K562 (cell line): ENCODE data around the gene PPFIA3. TPM values are rescaled to one million over a fixed set of nuclear protein-coding genes. Genes with fewer than 3 reads are reported as not detected.
A peak's percentile ranks its signal among the peaks of the same experiment; 100 is the strongest.

Experiments used
- DPF2 ChIP-seq: fragments of 450-650 bp; IDR thresholded peaks from 2 replicates; pipeline ENCODE4 v1.6.1; 2016
- ELF1 ChIP-seq: fragments of 200-800 bp; sonication (Bioruptor generic); IDR thresholded peaks from 2 replicates; pipeline ENCODE4 v1.6.1; 2016; ENCODE audit warnings: missing genetic modification characterization, missing compliant biosample characterization
- HDAC1 ChIP-seq, 2 experiments: fragments of 450-650 bp; IDR thresholded peaks; 2 replicates each; pipeline ENCODE4 v1.6.1; 2016 to 2017; ENCODE audit warnings: inconsistent platforms in 1 of 2, mild to moderate bottlenecking in 1 of 2, moderate library complexity in 1 of 2
- HNRNPH1 ChIP-seq: fragments of 200-400 bp; formaldehyde crosslinking; optimal IDR thresholded peaks from 2 replicates; pipeline ENCODE3; 2017; ENCODE audit warnings: low read depth, mild to moderate bottlenecking, low read length, moderate library complexity
- KLF16 ChIP-seq: IDR thresholded peaks from 2 replicates; pipeline ENCODE4 v1.6.1; 2016; ENCODE audit warnings: antibody characterized with exemption
- L3MBTL2 ChIP-seq: fragments of 450-650 bp; IDR thresholded peaks from 2 replicates; pipeline ENCODE4 v1.6.1; 2016; ENCODE audit warnings: mild to moderate bottlenecking, moderate library complexity
- NR2C1 ChIP-seq, 2 experiments: fragments of 450-650 bp; IDR thresholded peaks; 2 replicates each; pipeline ENCODE4 v1.6.1; 2017; ENCODE audit warnings: mild to moderate bottlenecking in 2 of 2, antibody characterized with exemption in 1 of 2, inconsistent platforms in 1 of 2, missing compliant biosample characterization in 1 of 2, missing genetic modification characterization in 1 of 2
- PHF8 ChIP-seq: fragments of 200-600 bp; sonication (generic); IDR thresholded peaks from 2 replicates; pipeline ENCODE4 v1.6.1; 2012; ENCODE audit warnings: mixed run types, mild to moderate bottlenecking, inconsistent platforms, low read length, moderate library complexity, borderline replicate concordance
- POLR3G ChIP-seq: IDR thresholded peaks from 2 replicates; pipeline ENCODE4 v1.6.1; 2011; ENCODE audit not compliant: insufficient read length, insufficient replicate concordance; ENCODE audit errors: extremely low read depth
- XRCC5 ChIP-seq: fragments of 200-400 bp; formaldehyde crosslinking; IDR thresholded peaks from 2 replicates; pipeline ENCODE4 v1.6.1; 2017; ENCODE audit warnings: low read depth, mild to moderate bottlenecking, low read length
- YBX1 ChIP-seq: fragments of 450-650 bp; IDR thresholded peaks from 2 replicates; pipeline ENCODE4 v1.7.1; 2016; ENCODE audit warnings: mild to moderate bottlenecking
- YY1 ChIP-seq, 3 experiments: IDR thresholded peaks; 2 replicates each; pipeline ENCODE4 v1.6.1; 2011; ENCODE audit warnings: low read length in 2 of 3, mild to moderate bottlenecking in 2 of 3, moderate library complexity in 2 of 3, borderline replicate concordance in 1 of 3, control low read depth in 1 of 3, low read depth in 1 of 3; ENCODE audit not compliant: insufficient read depth in 3 of 3, insufficient replicate concordance in 2 of 3, control insufficient read depth in 1 of 3, insufficient read length in 1 of 3; ENCODE audit errors: extremely low read depth in 1 of 3
- ZNF561 ChIP-seq: fragments of 450-650 bp; formaldehyde crosslinking; conservative IDR thresholded peaks from 2 replicates; pipeline ENCODE4 v1.4.0; 2020; ENCODE audit warnings: mild to moderate bottlenecking, moderate library complexity
- ZSCAN29 ChIP-seq: fragments of 450-650 bp; IDR thresholded peaks from 2 replicates; pipeline ENCODE4 v1.6.1; 2017
- polyA plus RNA-seq, 8 experiments: library from polyadenylated mRNA; depleted of rRNA in 4 of 8; stranded (reverse) in 5 of 8; unstranded in 3 of 8; fragments of >200 nt; fragmentation: Nextera tagmentation in 2 of 8; fragmentation: Illumina TruSeq in 1 of 8; extraction: Ambion mirVana in 2 of 8; extraction: Trizol in 1 of 8; gene quantifications; 2 replicates each; pipeline versions ENCODE4 v1.2.1 to v1.2.3, GENCODE V29; 2011 to 2014; ENCODE audit warnings: inconsistent platforms in 1 of 8, missing spikeins in 1 of 8
- total RNA-seq, 7 experiments: library from RNA; depleted of rRNA in 6 of 7; stranded (reverse); fragments of >200 nt in 6 of 7; fragmentation: Illumina TruSeq in 2 of 7; extraction: Trizol in 2 of 7; gene quantifications; 2 replicates each; pipeline versions ENCODE4 v1.2.1 to v1.2.3, GENCODE V29; 2011 to 2021; ENCODE audit warnings: low replicate concordance in 1 of 7
- TF ChIP-seq, protein P1 (sequence below): fragments of 450-650 bp; IDR thresholded peaks from one replicate; pipeline ENCODE4 v1.6.1; 2018; ENCODE audit warnings: mild to moderate bottlenecking, moderate library complexity; ENCODE audit not compliant: partially characterized antibody
- TF ChIP-seq, protein P2 (sequence below): conservative IDR thresholded peaks from 2 replicates; pipeline ENCODE4 v1.6.1; 2011; ENCODE audit warnings: low read depth, mild to moderate bottlenecking, low read length; ENCODE audit not compliant: control insufficient read depth
- TF ChIP-seq, protein P3 (sequence below): IDR thresholded peaks from 2 replicates; pipeline ENCODE4 v1.6.1; 2011; ENCODE audit warnings: borderline replicate concordance, low read depth, mild to moderate bottlenecking, moderate library complexity, low read length; ENCODE audit not compliant: insufficient read depth, poor library complexity, severe bottlenecking
- TF ChIP-seq, protein P4 (sequence below): fragments of 250-450 bp; sonication (Bioruptor Pico); IDR thresholded peaks from 2 replicates; pipeline ENCODE4 v1.5.0; 2020; ENCODE audit warnings: mild to moderate bottlenecking
- TF ChIP-seq, protein P5 (sequence below): fragments of 250-450 bp; sonication (Bioruptor Pico); IDR thresholded peaks from 2 replicates; pipeline ENCODE4 v1.8.0; 2022; ENCODE audit warnings: moderate library complexity, mild to moderate bottlenecking, inconsistent platforms

The PPFIA3 gene
- total and polyA plus RNA-seq, 9 of the 15 experiments (the other 6 are each of a cell fraction or from before 2014, with no cell fraction given) = 0.10 to 53.0 (median 17.6) TPM

DNA sequence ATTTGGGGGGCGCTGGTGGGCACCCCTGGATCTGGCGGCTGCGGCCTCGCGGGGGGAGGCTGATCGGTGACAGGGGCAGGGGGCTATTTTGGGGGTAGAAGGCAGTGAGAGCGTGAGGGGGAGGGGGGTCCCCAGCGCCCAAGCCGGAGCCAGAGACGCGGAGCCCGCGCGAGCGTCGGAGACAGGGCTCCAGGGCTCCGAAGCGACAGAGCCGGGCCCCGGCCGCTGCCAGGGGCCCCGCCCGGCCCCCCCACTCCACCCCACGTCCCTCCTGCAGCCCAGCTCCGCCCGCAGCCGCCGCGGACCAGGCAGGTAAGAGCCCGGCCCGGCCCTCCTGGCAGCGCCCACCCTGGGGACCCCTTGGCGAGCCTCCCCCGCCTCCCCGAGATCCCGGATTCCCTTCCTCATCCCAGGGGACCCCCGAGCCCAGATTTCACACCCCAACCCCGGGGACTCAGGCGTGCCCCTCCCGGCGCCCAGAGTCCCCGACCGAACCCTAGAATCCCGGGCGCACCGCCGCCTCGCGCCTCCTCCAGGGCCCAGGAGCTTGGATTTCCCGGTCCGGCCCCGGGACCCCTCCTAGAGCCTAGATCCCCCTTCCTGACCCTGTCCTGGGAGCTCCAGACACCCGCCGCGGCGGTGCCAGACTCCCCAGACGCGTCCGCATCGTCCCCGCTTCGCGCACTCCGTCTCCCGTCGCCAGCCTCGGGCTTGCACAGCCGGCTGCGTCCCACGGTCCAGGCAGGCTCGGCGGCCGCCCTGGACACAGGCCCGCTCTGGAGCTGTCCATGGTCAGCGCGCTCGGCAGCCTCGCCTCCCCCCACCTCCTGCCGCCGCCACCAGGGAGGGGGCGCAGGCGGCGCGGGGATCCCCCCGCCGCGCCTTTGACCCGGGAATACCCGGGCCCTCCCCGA lies at the start of gene PPFIA3 (continued):
- TF ChIP-seq, protein P1, sequence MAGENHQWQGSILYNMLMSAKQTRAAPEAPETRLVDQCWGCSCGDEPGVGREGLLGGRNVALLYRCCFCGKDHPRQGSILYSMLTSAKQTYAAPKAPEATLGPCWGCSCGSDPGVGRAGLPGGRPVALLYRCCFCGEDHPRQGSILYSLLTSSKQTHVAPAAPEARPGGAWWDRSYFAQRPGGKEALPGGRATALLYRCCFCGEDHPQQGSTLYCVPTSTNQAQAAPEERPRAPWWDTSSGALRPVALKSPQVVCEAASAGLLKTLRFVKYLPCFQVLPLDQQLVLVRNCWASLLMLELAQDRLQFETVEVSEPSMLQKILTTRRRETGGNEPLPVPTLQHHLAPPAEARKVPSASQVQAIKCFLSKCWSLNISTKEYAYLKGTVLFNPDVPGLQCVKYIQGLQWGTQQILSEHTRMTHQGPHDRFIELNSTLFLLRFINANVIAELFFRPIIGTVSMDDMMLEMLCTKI = no peak
- TF ChIP-seq HNRNPH1 (no peak), KLF16 (no peak), L3MBTL2 (peak; percentile 83), HDAC1 (IDR thresholded peaks at IDR 0.05) (peak in 1 of 2 experiments; percentile 87; a peak in 2 of 4 replicates), ZNF561 (no peak), POLR3G (no peak), NR2C1 (IDR thresholded peaks at IDR 0.05) (no peak), NR2C1 (tag; IDR thresholded peaks at IDR 0.05) (no peak), ELF1 (no peak), PHF8 (peak; percentile 17; the same call in 1 of the 2 replicates), ZSCAN29 (no peak), XRCC5 (no peak), YY1 (IDR thresholded peaks at IDR 0.05; ENCODE audit: borderline replicate concordance in 1 of 3, control insufficient read depth in 1 of 3, extremely low read depth in 1 of 3, insufficient read depth in 3 of 3, insufficient read length in 1 of 3, insufficient replicate concordance in 2 of 3, low read depth in 1 of 3, low read length in 2 of 3) (peak in 1 of 3 experiments; percentile 9), DPF2 (no peak), YBX1 (no peak)
- TF ChIP-seq, protein P2, sequence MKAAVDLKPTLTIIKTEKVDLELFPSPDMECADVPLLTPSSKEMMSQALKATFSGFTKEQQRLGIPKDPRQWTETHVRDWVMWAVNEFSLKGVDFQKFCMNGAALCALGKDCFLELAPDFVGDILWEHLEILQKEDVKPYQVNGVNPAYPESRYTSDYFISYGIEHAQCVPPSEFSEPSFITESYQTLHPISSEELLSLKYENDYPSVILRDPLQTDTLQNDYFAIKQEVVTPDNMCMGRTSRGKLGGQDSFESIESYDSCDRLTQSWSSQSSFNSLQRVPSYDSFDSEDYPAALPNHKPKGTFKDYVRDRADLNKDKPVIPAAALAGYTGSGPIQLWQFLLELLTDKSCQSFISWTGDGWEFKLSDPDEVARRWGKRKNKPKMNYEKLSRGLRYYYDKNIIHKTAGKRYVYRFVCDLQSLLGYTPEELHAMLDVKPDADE = 0 out of 2 replicates have a peak, but pooled peaks have one; percentile 46
- TF ChIP-seq, protein P3, sequence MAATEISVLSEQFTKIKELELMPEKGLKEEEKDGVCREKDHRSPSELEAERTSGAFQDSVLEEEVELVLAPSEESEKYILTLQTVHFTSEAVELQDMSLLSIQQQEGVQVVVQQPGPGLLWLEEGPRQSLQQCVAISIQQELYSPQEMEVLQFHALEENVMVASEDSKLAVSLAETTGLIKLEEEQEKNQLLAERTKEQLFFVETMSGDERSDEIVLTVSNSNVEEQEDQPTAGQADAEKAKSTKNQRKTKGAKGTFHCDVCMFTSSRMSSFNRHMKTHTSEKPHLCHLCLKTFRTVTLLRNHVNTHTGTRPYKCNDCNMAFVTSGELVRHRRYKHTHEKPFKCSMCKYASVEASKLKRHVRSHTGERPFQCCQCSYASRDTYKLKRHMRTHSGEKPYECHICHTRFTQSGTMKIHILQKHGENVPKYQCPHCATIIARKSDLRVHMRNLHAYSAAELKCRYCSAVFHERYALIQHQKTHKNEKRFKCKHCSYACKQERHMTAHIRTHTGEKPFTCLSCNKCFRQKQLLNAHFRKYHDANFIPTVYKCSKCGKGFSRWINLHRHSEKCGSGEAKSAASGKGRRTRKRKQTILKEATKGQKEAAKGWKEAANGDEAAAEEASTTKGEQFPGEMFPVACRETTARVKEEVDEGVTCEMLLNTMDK = no peak
- TF ChIP-seq, protein P4, sequence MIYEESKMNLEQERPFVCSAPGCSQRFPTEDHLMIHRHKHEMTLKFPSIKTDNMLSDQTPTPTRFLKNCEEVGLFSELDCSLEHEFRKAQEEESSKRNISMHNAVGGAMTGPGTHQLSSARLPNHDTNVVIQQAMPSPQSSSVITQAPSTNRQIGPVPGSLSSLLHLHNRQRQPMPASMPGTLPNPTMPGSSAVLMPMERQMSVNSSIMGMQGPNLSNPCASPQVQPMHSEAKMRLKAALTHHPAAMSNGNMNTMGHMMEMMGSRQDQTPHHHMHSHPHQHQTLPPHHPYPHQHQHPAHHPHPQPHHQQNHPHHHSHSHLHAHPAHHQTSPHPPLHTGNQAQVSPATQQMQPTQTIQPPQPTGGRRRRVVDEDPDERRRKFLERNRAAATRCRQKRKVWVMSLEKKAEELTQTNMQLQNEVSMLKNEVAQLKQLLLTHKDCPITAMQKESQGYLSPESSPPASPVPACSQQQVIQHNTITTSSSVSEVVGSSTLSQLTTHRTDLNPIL (CRISPR knock-in tag) = no peak
- TF ChIP-seq, protein P5, sequence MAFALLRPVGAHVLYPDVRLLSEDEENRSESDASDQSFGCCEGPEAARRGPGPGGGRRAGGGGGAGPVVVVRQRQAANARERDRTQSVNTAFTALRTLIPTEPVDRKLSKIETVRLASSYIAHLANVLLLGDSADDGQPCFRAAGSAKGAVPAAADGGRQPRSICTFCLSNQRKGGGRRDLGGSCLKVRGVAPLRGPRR (CRISPR knock-in tag) = no peak
